ELF-1 (cell line): ENCODE measurements around the gene IGFBP1.
A peak's percentile ranks its signal among the peaks of the same experiment; 100 is the strongest.

Experiments
- DNase-seq: peaks from one replicate; pipeline ENCODE4 v3.0.0-alpha.2; 2016; ENCODE audit warnings: low read depth, low spot score

IGFBP1 gene

GRCh38 chr7:45901566-45901965 is 13.3 kb downstream of the IGFBP1 start:
- DNase-seq: no peak

DNA sequence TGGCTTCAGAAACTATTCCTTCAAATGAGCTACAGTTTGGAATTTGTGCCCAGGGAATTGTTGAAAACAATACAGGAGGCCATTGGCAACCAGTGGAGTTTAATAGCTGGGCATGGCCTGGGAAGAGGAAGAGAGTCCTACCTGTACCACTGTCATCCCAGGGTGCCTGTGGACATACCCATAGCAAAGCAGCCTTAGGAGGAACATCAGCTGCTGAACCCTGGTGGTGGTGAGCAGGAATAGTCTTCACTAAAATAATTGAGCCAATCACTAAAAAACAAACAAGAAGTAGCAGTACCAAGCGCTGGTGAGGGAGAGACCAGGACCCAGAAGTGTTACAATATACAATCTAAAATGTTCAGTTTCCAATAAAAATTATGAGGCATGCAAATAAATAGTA is 14.5 kb downstream of the IGFBP1 start:
- DNase-seq: no peak

GRCh38 chr7:45909561-45909960 is 21.3 kb downstream of the IGFBP1 start:
- no peak for DNase-seq

DNA sequence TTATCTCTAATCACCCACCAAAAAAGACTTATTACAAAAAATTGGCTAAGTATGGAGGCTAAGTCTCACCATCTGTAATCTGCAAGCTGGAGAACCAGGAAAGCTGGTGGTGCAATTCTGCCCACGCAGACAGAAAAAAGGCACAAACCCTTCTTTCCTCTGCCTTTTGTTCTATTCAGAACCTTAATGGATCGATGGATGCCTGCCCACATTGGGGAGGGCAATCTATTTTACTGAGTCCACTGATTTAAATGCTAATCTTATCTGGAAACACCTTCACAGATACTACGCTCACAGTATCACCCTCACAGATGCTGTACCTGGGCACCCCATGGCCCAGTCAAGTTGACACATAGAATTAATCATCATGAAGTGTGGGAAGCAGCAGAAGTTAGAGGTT is 22.6 kb downstream of the IGFBP1 start:
- DNase-seq: no peak

GRCh38 chr7:45911311-45911710 is 23.0 kb downstream of the IGFBP1 start:
- DNase-seq: no peak

GRCh38 chr7:45912972-45913371 is 24.7 kb downstream of the IGFBP1 start:
- no peak for DNase-seq

DNA sequence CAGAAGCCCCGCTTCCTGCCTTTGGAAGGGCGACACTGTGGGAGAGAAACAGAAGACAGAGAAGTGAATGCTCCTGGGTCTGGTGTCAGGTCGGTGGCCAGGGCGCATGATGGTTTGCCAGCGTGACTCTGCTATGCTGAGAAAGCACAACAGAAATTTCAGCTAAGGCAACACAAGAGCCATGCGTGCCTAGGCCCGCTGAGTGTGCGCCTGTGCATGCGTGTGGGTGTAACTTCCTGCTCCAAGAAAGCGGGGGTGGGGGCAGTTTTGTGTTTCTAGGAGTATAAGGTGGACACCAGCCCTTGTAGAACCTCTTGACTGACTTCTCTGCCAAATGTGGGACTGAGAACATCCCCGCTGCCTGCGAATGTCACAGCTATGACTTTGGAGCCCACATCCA is 26.6 kb downstream of the IGFBP1 start:
- no peak for DNase-seq

DNA sequence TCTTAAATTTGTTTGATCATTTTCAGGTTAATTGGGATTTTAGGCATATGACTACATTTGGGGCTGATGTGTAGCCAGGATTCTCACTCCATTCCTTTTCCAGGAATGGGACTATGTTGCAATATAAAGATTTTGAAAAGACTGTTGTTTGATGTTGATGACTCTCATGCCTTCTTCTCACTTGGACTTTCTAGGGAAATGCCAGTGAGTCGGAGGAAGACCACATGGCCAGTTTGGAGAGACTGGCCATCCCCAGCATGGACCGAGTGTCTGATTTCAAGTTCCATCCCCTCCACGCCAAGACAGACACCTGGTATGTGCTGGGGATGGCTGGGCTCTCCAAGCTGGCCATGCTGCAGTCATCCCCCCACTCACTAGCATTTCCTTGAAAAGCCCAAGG is 27.3 kb downstream of the IGFBP1 start:
- no peak for DNase-seq

DNA sequence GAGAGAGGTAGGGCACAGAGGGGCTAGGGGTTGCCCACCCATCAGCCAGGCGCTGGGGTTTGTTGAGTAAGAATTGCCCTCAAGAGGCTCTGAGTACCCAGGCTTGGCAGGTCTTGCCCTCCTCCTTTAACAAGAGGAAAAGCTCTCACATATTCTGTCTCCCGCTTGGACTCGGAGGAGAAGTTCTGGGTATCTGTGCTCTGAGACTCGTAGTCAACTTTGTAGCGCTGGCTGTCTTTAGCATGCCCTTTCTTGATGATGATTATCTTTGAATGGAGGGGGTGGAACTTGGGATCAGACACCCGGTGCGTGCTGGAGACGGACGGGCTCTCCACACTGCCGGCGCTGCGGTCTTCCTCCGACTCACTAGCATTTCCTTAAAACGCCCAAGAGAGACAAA is 28.8 kb downstream of the IGFBP1 start:
- no peak for DNase-seq

DNA sequence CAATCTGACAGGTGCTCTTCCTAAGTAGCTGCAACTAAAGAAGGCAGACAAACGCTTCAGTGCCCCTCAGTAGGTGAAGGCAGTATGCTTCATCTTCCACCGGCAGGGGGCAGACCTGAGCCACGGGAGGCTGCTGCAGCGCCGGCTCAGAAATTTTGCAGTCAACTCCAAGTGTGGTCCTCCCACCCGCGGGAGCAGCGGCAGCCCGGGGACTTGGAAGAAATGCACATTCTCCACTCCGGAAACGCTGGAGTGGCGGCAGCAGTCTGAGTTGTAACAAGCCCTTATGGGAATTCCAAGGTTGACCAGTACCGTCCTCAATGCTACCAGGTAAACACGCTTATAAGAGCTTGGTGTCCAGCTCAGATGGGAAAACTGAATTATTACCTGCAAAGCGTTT is 29.4 kb downstream of the IGFBP1 start:
- peak; percentile 79 for DNase-seq

DNA sequence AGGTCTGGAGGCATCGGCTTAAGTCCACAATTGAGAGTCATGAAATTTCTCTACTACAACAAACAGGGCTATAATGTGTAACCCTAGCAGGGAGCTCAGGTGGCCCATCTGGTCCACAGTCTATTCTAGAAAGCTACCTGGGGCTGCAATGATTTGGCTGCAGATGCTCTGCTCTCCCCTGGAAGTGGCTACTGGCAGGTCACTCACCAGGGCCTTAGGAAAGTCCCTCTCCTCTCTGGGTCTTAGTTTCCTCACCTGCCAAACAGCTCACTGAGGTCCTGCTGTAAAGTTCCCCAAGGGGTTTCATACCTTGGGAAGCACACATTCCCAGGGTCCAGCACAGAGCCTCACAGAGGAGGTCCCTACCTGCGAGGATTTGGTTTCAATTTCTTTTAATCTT is 30.3 kb downstream of the IGFBP1 start:
- DNase-seq: no peak

- no peak for DNase-seq
These were observed 31.0 kb downstream of the IGFBP1 start for GRCh38 chr7:45919231-45919784.

DNA sequence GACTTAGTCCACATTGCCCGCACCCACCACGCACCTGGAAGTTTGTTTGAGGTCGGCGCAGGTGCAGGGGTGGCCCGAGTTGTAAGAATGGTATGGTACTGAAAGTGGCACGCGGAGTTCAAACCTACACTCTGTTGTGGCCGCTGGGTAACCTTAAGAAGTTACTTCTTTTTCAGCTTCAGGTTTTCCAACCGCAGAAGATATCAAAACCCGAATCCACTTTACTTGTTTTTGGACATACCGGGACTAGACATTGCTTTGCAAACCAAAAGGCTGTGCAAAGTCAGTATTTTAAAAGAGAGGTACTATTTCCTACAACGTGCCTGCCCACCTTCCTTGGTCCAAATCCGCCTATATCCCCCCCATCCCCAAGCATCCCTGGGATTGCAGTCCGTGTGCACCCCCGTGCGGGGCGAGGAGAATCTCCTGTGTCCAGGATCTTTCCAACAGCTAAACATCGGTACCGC is 31.7 kb downstream of the IGFBP1 start:
- DNase-seq: no peak

GRCh38 chr7:45920502-45921380 is 32.5 kb downstream of the IGFBP1 start, which contains the start of gene IGFBP3:
TSS of gene IGFBP3 (minus strand) at chr7:45921272. CDS start at chr7:45921140, 132 bp downstream.
- DNase-seq: peak; percentile 82

DNA sequence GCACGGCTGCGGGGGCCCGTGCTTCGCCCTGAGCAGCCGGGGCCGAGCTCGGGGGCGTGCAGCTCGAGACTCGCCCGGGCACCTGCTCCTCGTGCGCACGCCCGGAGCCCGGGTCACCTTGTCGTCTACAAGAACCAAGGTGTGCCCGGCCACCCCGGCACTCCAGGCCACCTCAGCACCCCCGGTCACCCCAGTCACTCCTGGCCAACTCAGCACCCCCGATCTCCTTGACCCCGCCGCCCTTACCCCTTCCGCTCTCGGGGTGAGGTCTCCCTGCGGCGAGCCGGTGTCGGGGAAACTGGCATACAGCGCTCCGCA is 33.1 kb downstream of the IGFBP1 start:
- DNase-seq: no peak

DNA sequence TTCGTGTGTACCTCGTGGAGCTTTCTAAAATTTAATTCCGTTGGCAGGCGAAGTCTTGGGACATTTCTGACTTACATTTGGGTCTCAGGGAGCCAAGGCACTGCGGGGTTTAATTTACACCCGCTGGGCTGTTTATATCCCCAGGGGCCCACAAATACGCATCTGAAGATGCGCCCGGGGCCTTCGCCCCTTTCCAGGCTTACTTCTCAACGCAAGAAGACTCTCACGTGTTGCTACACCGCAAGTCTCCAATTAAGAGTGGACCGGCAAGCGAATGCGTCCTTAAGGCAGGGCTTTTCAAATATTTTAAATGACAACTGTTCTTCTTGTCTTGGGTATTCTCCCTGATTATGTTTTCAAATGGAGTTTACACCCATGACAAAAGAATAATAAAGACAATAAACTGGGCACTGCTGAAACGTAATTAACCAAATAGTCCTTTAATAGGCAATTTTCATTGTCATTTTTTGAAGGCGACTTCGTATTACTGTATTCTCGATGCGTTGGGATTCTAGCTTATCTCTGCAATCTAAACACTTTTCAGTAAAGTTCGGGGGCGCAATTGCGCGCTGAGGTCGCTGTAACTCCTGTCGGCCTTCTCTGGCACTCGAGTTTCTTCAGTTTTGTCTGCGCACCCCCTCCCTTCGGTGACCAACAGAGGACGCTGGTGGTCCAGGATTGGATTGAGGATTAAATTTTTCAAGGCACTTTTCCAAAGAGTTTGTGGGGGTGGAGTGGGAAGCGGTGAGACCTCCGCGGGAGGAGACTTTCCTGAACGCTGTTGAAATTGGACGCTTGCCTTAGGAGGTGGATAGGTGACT is 33.6 kb downstream of the IGFBP1 start:
- DNase-seq: peak; percentile 86

- no peak for DNase-seq
These were observed 34.5 kb downstream of the IGFBP1 start for GRCh38 chr7:45922810-45923209.

GRCh38 chr7:45923290-45923689 is 35.0 kb downstream of the IGFBP1 start:
- peak; percentile 75 for DNase-seq

DNA sequence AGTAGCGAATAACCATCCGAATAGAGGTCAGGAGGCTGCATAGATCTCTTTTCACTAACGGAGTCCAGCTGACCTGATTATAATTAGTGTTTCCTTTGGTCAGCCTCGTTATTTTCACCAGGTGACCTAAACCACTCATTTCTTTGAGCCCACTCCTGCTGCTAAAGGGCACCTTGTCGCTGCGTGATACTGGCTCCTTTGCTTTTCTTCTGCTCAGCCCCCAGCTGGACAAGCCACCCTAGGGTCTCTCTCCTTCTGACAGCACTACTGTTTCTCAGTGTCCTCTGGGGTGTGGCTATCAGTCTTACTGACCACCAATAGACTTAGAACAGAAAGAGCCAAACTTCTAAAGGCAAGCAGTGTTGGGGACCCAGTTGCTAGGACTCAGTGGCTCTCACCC is 35.5 kb downstream of the IGFBP1 start:
- DNase-seq: no peak

DNA sequence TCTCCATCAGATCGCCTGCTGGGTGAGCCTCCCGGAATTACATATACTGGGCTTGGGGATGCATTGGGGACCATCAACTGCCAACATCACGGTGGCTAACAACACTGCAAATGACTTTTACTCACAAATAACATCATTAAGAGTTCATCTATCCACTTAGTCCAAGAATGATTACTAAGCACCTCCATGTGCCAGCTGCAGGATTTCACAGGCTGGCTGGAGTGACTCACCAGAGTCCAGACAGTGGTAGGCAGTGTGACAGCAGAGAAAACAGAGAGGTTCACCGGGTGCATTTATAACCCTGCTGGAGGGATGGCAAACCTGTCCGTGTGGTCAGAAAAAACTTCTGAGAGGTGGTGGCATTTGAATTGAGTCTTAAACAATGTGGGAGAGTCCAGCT is 36.0 kb downstream of the IGFBP1 start:
- peak; percentile 8 for DNase-seq

GRCh38 chr7:45927721-45928120 is 39.4 kb downstream of the IGFBP1 start:
- no peak for DNase-seq

DNA sequence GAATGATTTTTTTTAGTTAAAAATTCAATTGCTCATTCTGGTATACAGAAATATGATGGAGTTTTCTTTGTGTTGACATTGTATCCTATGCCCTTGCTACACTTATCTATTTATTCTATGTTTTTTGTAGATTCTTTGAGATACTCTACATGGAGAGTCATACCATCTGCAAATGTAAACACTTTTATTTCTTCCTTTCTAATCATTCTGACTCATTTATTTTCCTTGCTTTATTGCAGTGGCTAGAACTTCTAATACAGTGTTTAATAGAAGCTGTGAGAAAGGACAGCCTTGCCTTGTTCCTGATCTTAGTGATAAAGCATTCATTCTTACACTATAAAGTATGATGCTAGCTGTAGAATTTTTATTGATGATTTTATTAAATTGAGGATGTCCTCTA is 42.7 kb downstream of the IGFBP1 start:
- DNase-seq: no peak
